IMR-90 (cell line): ENCODE results near the gene UBXN11. TPM values are rescaled to one million over a fixed set of nuclear protein-coding genes. Genes with fewer than 3 reads are reported as not detected.

Source experiments
- ATAC-seq: fragments of 200-7000 bp; cut with Tn5 transposase; 2 replicates; pipeline ENCODE4 v1.9.1; 2020; ENCODE audit warnings: low read depth, mild to moderate bottlenecking, moderate library complexity
- BruUV-seq: library from RNA; stranded (reverse); fragments of 400-500 nt; replicated peaks from 2 replicates; lab custom pipeline; 2021; lab: Mats Ljungman, UMichigan
- CTCF ChIA-PET: fragments of 300-600 bp; formaldehyde crosslinking; extraction: SDS; loops from one replicate; lab custom pipeline; 2021; ENCODE audit warnings: antibody characterized with exemption; lab: Yijun Ruan, JAX
- POLR2A ChIA-PET: fragments of 300-600 bp; sonication (Branson Sonifier 250); formaldehyde crosslinking; loops from one replicate; lab custom pipeline; 2022; ENCODE audit warnings: antibody characterized with exemption; ENCODE audit not compliant: unreplicated experiment; lab: Charles Lee
- DNase-seq: peaks from one replicate; pipeline ENCODE4 v3.0.0; 2013
- H2AFZ ChIP-seq: replicated peaks from 2 replicates; pipeline ENCODE3; 2013; ENCODE audit warnings: low read length, mild to moderate bottlenecking; ENCODE audit not compliant: poor library complexity
- H2AK5ac ChIP-seq: 2 replicates; pipeline ENCODE4 v1.6.1; 2013; ENCODE audit warnings: low read depth, low read length, inconsistent platforms
- H2AK9ac ChIP-seq: replicated peaks from 2 replicates; pipeline ENCODE3; 2013; ENCODE audit warnings: mild to moderate bottlenecking, low read depth, low read length, moderate library complexity; ENCODE audit not compliant: poor library complexity
- H2BK120ac ChIP-seq: 2 replicates; pipeline ENCODE4 v1.6.1; 2013; ENCODE audit warnings: low read depth, low read length, inconsistent platforms
- H2BK15ac ChIP-seq: 3 replicates; pipeline ENCODE4 v1.6.1; 2013; ENCODE audit warnings: low read depth, low read length, inconsistent platforms
- H2BK20ac ChIP-seq: 2 replicates; pipeline ENCODE4 v1.6.1; 2013; ENCODE audit warnings: low read depth, mild to moderate bottlenecking, inconsistent platforms, low read length, moderate library complexity
- H2BK5ac ChIP-seq: 2 replicates; pipeline ENCODE4 v1.6.1; 2013; ENCODE audit warnings: mild to moderate bottlenecking, low read depth, low read length, inconsistent platforms; ENCODE audit not compliant: poor library complexity, severe bottlenecking
- H3K14ac ChIP-seq: replicated peaks from 2 replicates; pipeline ENCODE4 v1.6.1; 2013; ENCODE audit warnings: low read depth, low read length, inconsistent platforms
- H3K18ac ChIP-seq: 2 replicates; pipeline ENCODE4 v1.6.1; 2013; ENCODE audit warnings: low read depth, low read length, control low read depth
- H3K23ac ChIP-seq: 2 replicates; pipeline ENCODE4 v1.6.1; 2013; ENCODE audit warnings: low read depth, low read length, inconsistent platforms
- H3K27ac ChIP-seq: 2 replicates; pipeline ENCODE4 v1.5.1; 2013; ENCODE audit warnings: mild to moderate bottlenecking, control low read depth, low read length; ENCODE audit not compliant: insufficient read depth
- H3K27me3 ChIP-seq: 2 replicates; pipeline ENCODE4 v1.6.1; 2013; ENCODE audit warnings: low read length; ENCODE audit not compliant: control insufficient read depth, insufficient read depth
- H3K36me3 ChIP-seq: 2 replicates; pipeline ENCODE4 v1.6.1; 2013; ENCODE audit warnings: low read length, mixed read lengths; ENCODE audit not compliant: control insufficient read depth, insufficient read depth
- H3K4ac ChIP-seq: 2 replicates; pipeline ENCODE4 v1.6.1; 2013; ENCODE audit warnings: low read depth, low read length, inconsistent platforms
- H3K4me1 ChIP-seq: 2 replicates; pipeline ENCODE4 v1.6.1; 2013; ENCODE audit warnings: low read length, mixed read lengths; ENCODE audit not compliant: control insufficient read depth, insufficient read depth
- H3K4me2 ChIP-seq: 2 replicates; pipeline ENCODE4 v1.6.1; 2013; ENCODE audit warnings: low read depth, mild to moderate bottlenecking, control low read depth, low read length, moderate library complexity
- H3K4me3 ChIP-seq: 2 replicates; pipeline ENCODE4 v1.5.1; 2013; ENCODE audit warnings: low read depth, mild to moderate bottlenecking, control low read depth, low read length, moderate library complexity; ENCODE audit not compliant: insufficient read depth
- H3K56ac ChIP-seq: 2 replicates; pipeline ENCODE4 v1.6.1; 2013; ENCODE audit warnings: low read length, inconsistent platforms; ENCODE audit not compliant: insufficient read depth; ENCODE audit errors: extremely low read depth
- H3K79me1 ChIP-seq, 2 experiments: 2 replicates each; pipeline ENCODE4 v1.6.1; 2013; ENCODE audit warnings: low read length in 2 of 2, inconsistent platforms in 1 of 2, low read depth in 1 of 2
- H3K9ac ChIP-seq: 2 replicates; pipeline ENCODE4 v1.6.1; 2013; ENCODE audit warnings: low read depth, low read length, control low read depth
- H3K9me1 ChIP-seq: 2 replicates; pipeline ENCODE4 v1.6.1; 2013; ENCODE audit warnings: low read length, inconsistent platforms; ENCODE audit not compliant: insufficient read depth
- H3K9me3 ChIP-seq: 2 replicates; pipeline ENCODE4 v1.6.1; 2013; ENCODE audit warnings: low read length; ENCODE audit not compliant: control insufficient read depth, insufficient read depth
- H4K20me1 ChIP-seq: 2 replicates; pipeline ENCODE4 v1.6.1; 2013; ENCODE audit warnings: low read length, inconsistent platforms; ENCODE audit not compliant: insufficient read depth
- H4K5ac ChIP-seq: 2 replicates; pipeline ENCODE4 v1.6.1; 2013; ENCODE audit warnings: mild to moderate bottlenecking, low read depth, low read length, control low read depth
- H4K8ac ChIP-seq, 2 experiments: 2 replicates each; pipeline ENCODE4 v1.6.1; 2013; ENCODE audit warnings: low read depth in 2 of 2, low read length in 2 of 2, control low read depth in 1 of 2, inconsistent platforms in 1 of 2
- H4K91ac ChIP-seq: 2 replicates; pipeline ENCODE4 v1.6.1; 2013; ENCODE audit warnings: low read depth, low read length, inconsistent platforms; ENCODE audit not compliant: insufficient read depth
- CTCF ChIP-seq: conservative IDR thresholded peaks from 2 replicates; pipeline ENCODE4 v1.5.1; 2012; ENCODE audit warnings: mild to moderate bottlenecking, low read depth, low read length, improper control_type of control experiment
- FOS ChIP-seq: fragments of 150-350 bp; IDR thresholded peaks from 2 replicates; pipeline ENCODE4 v1.6.1; 2016; ENCODE audit warnings: low read depth, low read length
- MXI1 ChIP-seq: IDR thresholded peaks from 2 replicates; pipeline ENCODE4 v1.6.1; 2012; ENCODE audit warnings: low read depth, mild to moderate bottlenecking, low read length, moderate library complexity, borderline replicate concordance
- RAD21 ChIP-seq: IDR thresholded peaks from 2 replicates; pipeline ENCODE4 v1.6.1; 2012; ENCODE audit warnings: low read length, improper control_type of control experiment
- RFX5 ChIP-seq: IDR thresholded peaks from 2 replicates; pipeline ENCODE4 v1.8.0; 2012; ENCODE audit warnings: low read depth, mild to moderate bottlenecking, low read length, moderate library complexity
- SMC3 ChIP-seq: fragments of 150-350 bp; IDR thresholded peaks from 2 replicates; pipeline ENCODE4 v1.6.1; 2016; ENCODE audit warnings: low read depth, mild to moderate bottlenecking, antibody characterized with exemption, low read length, moderate library complexity
- WGBS, 2 experiments: methylation state at CpG; one replicate each; pipeline versions ENCODE4 v1.1.5 to v1.1.7; 2013; ENCODE audit warnings: missing lambda C conversion rate in 2 of 2; ENCODE audit not compliant: insufficient read length in 1 of 2; ENCODE audit errors: extremely low coverage in 2 of 2; 5-methylcytosine and 5-hydroxymethylcytosine counted together
- dilution Hi-C: fragments of 300-500 bp; cut with HindIII; formaldehyde crosslinking; loops from one replicate; pipeline ENCODE4 v1.14.3; 2018; ENCODE audit warnings: low sequenced_read_pairs; ENCODE audit not compliant: unreplicated experiment
- in situ Hi-C: fragments of 300-500 bp; cut with MboI; formaldehyde crosslinking; loops from 3 replicates; pipeline ENCODE4 v1.14.3; 2019; ENCODE audit warnings: low sequenced_read_pairs, inconsistent platforms, mixed read lengths
- intact Hi-C: fragments of 100-400 bp; cut with micrococcal nuclease; formaldehyde crosslinking; loops from 2 replicates; pipeline ENCODE4 v1.10.0; 2022
- polyA plus RNA-seq, 3 experiments: library from polyadenylated mRNA; depleted of rRNA; stranded (reverse); fragments of >200 nt; gene quantifications; 2 replicates each; pipeline ENCODE4 v1.2.3, GENCODE V29; 2012; ENCODE audit warnings: low replicate concordance in 1 of 3
- total RNA-seq: library from RNA; depleted of rRNA; stranded (reverse); fragments of >200 nt; gene quantifications from 2 replicates; pipeline ENCODE4 v1.2.3, GENCODE V29; 2012

Gene UBXN11
- total and polyA plus RNA-seq, 2 of the 4 experiments (the other 2 are of a cell fraction), result 5.2 to 17.0 TPM

GRCh38 chr1:26254404-26254803 is 52.0 kb downstream of the UBXN11 start:
- Histone ChIP-seq H3K36me3 (peaks cover 10% of the 10 kb centered on the region), H3K23ac (no peak overlapping the region), H2BK15ac (no peak overlapping the region), H3K18ac (no peak overlapping the region), H2AK9ac (no peak overlapping the region), H4K5ac (no peak overlapping the region), H2BK120ac (no peak overlapping the region), H2AK5ac (no peak overlapping the region), H3K4me2 (no peak overlapping the region), H3K27me3 (no peaks in the 10 kb centered on the region), H3K4ac (no peak overlapping the region), H2BK5ac (no peak overlapping the region), H4K20me1 (no peaks in the 10 kb centered on the region), H3K4me1 (no peaks in the 10 kb centered on the region), H2AFZ (no peak overlapping the region), H2BK20ac (no peak overlapping the region), H3K4me3 (no peak overlapping the region), H3K9me3 (no peaks in the 10 kb centered on the region), H4K8ac (no peak overlapping the region), H3K56ac (no peak overlapping the region), H4K91ac (no peak overlapping the region), H3K9ac (no peak overlapping the region), H3K27ac (no peak overlapping the region), H3K14ac (no peak overlapping the region), H3K79me1 (peaks cover 12 to 20% of the 10 kb centered on the region in 2 experiments; a peak in 3 of 4 replicates), H3K9me1 (peaks cover 3% of the 10 kb centered on the region; the same call in 1 of the 2 replicates)
- DNase-seq (peak; percentile 4), ATAC-seq (no peak)
- no CpG with 5 or more reads among the region's 3 CpGs for WGBS, 2 experiments
- ChIA-PET POLR2A (no interaction called here), CTCF (no interaction called here)
- BruUV-seq, result no TSS peak
- in situ Hi-C loops, result no loop called here
- intact Hi-C loops, result no loop called here
- dilution Hi-C loops, result no loop called here
- no peak for TF ChIP-seq RFX5
- no peak for TF ChIP-seq FOS
- no peak for TF ChIP-seq SMC3
- TF ChIP-seq MXI1, result no peak
- no peak for TF ChIP-seq CTCF
- no peak for TF ChIP-seq RAD21
